Inferior parietal cortex (tissue), 1 donor: ENCODE data around the gene RBFOX2.
"Not testable (repeated sequence)": the region's sequence is repeated elsewhere in the genome, so short reads cannot be mapped to it uniquely, and the experiment has no call there.

Source experiments
- DNase-seq: peaks from one replicate; pipeline ENCODE4 v3.0.0-alpha.2; 2016; ENCODE audit errors: extremely low spot score

RBFOX2 gene

DNA sequence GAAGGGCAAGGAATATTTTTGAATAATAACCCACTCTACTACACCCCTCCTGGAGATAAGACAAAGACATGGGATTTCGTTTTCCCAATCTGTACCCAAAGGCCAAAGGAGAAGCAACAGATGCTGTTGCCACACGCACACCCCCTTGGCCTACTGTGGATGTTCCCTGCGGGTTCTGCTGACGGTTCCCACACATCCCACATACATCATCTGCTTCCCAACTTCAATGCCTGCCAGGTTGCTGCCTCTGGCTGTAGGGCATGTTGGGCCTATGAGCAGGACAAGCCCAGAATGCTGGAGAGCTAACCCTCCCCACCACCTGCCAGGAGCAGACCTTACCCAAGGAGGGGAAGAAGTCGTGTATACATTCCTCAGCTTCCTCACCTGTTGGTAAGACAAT lies 13.6 kb upstream of the RBFOX2 start:
- no peak for DNase-seq

DNA sequence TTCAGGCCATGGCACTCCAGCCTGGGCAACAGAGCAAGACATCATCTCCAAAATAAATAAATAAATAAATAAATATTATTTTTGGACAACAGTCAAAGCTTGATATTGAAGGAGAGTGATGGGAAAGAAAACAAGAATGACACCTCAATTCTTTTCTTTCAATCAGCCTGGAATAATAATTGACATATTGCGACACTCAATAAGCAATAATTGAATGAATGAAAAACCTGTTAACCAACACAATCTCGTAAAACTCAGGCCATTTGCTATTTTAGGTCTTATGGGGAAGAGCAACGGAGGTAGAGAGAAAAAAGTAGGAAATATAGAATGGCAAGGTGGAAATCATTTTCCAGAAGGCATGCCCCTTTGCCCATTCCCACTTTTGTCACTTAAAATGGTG lies 10.5 kb upstream of the RBFOX2 start:
- DNase-seq = no peak

DNA sequence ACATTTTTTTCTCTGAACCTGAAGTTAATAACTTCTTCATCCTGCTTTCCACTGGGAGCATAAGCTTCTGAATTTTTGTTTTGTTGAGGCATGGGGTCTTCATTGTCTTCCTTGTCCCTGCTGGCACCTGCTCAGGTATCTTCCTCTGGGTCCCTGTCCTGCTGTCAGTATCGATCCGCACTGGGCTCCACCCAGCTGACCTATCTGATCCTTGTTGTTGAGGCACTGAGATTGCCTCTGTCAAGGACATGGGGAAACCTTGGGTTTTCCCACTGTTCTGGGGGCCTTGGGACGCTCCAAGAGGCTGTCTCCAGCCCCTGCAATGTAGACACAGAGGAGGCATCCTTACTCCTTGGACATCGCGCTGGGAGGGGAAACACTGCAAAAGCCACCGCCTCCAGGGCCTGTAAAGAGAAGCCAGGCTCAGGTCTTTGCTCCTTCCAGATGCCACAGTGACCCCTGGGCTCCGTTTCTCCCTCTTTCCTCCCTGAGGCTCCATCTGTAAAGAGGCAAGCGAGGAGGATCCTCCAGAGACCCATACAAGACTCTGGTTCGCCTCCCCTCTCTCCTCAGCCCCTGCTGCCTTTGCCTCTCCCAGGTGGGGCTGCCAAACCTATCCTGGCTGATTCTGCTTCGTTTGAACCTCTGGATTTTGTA lies 8.6 kb upstream of the RBFOX2 start:
- no peak for DNase-seq

DNA sequence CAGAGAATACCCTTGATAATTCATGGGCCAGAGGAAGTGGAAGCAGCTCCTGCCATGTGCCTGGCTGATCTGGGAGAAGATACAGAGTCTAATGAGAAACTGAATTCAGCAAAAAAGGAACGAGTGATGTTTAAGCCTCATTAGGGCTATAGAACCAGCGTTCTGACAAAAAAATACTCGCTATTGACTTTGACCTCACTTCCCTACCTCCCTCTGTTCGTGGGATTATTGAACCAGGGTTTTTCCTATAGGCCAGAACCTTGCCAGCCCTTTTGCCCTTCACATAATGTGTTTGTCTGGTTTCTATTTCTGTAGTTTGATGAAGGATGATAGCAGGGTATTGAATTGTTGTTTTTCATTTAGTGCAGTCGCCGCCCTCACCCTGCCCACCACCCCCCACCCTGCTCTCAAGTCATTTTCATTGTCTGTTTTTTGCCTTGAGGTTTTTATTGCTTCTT lies 7.6 kb upstream of the RBFOX2 start:
- no peak for DNase-seq

DNA sequence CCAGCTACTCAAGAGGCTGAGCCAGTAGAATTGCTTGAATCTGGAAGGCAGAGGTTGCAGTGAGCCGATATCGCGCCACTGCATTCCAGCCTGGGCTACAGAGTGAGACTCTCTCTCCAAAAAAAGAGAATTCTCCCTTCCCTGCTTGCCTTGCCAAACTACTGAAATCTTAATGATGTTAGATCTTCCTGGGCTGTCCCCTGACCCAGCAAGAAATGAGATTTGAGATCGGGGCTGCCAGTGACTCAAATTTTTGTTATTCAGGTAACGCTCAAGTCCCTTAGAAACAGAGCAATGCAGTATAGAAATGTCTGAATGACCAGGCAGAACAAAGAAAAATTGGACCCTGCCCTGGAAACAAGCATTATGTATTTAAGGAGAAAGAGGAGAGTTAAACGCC lies 4.0 kb upstream of the RBFOX2 start:
- no peak for DNase-seq

DNA sequence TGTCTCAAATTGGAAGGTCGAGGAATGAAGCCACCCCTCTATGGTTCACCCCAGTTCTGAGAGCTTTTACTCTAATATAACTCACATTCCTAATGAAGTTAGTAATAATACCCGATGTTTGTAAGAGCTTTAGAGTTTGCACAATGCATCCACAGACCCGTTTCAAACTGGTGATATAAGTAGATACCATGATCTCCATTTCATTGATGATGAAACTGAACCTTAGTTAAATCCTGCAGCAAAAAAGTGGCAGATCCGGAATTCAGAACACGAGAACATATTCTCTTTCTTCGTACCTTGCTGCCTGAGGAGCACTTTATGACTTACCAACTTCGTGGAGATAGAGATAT lies 757 bp upstream of the RBFOX2 start:
- no peak for DNase-seq

DNA sequence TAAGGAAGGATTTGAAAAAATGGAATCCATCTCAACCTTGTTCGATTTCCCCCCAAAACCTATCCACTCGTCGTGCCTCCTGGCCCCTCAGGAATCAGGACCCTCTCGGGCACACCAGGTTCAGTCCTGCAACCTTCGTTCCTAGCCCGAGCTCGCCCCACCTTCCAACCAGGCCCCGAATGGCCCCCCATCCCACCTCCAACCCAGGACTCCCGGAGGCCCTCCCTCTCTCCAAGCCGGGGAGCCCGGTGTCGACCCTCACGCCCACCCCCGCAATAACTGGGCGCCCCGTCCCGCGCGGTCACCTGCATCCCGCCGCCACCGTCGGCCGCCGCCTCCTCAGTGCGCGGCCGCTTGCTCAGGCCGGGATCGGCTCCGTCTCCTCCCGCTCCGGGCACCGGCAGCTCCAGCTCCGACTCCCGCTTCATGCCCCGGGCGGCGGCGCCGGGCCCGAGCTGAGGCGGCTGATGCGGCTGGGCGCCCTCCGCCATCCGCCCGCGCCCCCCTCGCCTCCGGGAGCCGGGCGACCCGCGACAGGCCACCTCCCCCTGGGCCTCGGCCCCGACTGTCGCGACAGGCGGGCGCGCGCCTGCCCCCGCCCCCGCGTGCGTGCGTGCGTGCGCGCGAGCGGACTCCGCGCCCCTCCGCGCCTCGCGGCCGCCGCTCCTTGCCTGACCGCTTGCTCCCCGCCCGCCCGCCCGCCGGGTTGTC lies 534 bp downstream of the RBFOX2 start:
- DNase-seq = no peak

DNA sequence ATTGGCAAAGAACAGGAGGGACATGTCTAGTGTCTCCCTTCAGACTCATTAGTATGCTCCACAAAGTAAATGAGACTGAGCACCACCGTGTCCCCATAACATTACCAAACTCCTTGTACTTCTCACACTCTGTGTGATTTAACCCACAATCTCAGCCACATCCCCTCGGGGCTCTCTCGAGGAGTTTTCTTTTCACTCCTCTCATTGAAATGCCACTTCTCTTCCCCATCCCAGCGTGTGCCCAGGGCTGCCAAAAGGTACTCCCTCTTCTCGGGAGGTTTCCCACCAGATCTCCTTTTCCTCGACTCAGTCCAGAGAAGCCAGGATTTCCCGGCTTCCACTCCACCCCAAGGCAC lies 1.1 kb downstream of the RBFOX2 start:
- peak; percentile 24 for DNase-seq

DNA sequence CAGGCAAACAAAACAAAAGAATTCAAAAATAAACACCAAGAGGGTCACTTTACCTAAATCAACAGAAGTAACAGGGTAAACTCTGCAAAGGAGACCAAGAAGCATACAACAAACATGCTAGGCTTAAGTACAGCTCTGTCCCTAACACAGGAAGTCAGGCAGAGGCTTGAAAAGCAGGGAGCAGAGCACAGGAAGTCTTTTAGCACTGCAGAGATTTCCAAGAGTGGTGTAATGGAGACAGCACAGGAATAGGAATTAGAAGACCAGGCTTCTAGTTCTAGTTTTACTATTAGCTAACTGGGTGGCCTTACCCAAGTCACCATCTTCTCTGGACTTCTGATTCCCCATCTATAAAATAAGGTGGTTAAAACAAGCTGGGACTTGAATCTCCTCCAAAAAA lies 1.9 kb downstream of the RBFOX2 start:
- no peak for DNase-seq

DNA sequence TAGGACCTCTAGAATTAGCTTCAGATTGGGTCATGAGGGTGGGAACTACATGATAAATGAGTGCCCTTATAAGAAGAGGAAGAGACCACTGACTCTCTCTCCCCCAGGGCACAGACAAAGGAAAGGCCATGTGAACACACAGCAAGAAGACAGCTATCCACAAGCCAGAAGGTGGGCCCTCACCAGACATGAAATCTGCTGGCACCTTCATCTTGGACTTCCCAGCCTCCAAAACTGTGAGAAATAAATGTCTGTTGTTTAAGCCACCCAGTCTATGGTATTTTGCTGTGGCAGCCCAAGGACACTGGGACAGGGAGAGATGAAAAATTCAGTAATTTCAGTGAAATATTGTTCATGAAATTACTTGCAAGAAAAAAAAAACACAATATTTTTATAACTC lies 5.9 kb downstream of the RBFOX2 start:
- DNase-seq = no peak

DNA sequence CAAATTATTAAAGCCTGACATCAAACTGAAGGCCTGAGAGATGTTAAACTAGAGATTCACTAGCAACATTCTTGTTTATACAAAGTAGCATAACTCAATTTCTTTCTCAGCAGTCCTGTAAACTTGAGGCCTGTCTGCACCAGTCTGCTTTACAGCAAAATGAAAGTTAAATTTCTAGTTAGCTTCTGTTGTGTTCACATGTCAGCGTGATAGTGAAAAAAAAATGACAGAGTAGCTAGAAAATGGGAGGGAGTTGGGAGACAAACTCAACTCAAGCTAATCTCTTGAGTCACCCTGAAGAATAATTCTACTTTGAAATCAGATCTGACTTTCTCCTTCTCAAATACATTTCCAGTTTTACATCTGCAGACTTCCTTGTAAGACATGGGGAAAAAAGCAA lies 6.5 kb downstream of the RBFOX2 start:
- no peak for DNase-seq

DNA sequence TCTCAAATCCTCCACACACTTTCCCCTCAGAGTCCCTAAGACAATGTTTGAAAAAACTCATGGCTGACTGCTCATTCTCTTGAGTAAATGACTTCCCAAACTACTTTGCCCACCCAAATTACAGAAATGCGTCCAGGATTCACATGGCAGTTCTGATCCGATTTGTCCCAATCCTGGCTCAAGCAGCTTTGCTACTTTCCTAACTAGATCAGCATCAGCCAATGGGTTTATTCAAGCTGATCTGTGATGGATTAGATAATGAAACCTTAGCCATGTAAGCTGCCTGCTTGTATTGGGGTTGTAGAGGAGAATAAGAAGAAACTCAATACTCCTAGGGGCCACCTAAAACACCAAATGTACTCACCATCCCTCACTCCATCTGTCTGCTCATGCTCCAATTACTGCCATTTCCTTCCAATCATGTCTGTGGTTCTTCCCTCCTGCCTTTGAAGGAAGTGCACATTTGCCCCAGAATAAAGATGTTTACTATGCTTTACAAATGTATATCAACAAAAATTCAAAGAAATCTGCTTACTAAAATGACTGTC lies 6.9 kb downstream of the RBFOX2 start:
- no peak for DNase-seq

DNA sequence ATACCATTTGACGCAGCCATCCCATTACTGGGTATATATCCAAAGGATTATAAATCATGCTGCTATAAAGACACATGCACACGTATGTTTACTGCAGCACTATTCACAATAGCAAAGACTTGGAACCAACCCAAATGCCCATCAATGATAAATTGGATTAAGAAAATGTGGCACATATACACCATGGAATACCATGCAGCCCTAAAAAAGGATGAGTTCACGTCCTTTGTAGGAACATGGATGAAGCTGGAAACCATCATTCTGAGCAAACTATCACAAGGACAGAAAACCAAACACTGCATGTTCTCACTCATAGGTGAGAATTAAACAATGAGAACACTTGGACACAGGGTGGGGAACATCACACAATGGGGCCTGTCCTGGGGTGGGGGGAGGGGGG lies 7.8 kb downstream of the RBFOX2 start:
- DNase-seq = not testable (repeated sequence)

DNA sequence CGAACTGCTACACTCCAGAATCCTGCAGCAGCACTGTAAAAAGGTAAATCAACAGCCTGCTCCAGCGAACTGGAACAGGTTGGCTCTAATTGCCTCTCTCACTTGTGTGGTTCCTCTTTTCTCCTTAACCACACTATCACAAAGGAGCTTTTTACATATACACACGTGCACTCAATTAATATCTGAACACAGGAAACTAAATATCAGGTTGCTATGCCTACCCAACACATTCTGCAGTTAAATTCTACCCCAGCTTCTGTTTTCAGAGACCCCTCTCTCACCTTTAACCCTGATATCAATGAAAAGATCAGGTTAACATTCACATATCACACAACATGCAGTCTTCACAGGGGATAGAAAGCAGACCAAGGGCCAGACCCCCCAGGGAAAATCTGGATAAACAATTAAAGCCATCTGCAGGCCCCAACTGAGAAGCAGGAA lies 11.0 kb downstream of the RBFOX2 start:
- DNase-seq = no peak

DNA sequence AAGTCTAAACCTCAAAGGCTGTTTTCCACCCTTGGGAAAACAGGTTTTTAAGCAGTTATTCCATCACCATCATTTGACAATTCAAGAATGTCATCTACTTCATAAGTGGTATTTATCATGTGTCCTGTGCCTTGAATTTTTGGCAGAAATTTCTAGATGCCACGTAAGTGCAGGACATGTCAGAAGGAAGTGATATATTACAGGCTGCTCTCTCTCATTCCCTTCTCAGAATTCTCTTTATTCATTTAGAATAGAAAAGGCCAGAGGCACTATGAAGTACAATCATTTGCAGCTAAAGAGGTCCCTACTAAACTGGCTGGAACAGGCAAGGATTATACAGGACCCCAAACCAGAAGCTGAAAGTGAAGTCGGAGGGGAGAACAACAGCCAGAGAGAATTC lies 11.9 kb downstream of the RBFOX2 start:
- no peak for DNase-seq

DNA sequence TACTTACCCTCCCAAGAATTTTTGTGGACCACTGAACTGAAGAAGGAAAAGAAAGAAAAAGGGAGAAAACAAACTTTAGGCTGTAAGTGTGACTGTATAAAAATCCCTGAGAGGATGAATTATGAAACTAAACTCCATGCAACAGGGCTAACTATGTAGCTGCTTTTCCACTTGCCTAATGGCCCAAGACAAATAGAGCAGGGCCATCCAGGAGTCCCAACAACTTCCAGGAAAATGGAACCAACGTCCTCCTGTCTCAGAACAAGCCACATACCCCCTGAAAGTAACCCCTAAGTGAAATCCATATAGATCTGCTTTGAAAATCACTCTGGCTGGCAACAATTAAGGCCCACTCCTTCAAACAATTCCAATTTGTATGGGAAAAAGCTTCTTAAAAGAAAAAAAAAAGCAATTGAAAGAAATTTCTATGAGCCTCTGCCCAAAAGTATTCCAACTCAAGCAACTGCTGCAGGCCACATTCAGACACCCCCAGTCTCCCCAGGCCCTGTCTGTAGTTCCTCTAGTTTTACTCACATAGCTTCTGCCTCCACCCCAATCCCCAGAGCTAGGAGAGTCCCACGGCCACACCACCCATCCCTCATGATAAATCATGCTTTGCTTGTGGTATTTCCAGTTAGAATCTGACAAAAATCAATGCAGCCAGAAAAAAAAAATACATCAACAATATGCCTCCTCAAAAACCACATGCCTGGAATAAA lies 12.7 kb downstream of the RBFOX2 start:
- no peak for DNase-seq

DNA sequence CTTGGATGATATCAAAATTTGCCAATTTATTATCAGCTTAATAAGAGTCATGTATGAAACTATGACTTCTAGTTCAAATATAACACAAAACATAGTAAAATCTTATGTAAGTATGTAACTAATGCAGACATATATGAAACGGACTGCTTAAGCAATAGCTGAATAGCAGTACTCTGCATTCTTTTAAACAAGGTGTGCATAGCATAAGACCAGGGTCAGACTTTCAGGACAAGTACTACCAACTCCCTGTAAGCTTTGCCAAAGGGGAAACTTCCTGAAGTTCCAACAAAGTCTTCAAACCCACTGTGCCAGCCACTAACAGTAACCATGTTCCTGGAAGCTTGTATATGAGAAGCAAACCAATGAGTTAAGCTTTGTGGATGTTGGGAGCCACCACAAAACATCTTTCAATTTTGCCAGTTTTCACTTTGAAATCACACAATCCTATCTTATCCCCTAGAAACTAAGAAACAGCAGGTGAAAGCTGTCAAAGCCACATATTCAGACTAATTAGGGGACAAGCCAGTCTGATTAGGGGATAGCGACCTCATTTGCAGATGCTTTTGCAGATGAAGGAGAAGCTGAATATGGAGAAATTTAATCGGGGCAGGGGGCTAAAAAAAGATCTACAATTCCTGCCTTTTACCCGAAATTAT lies 13.3 kb downstream of the RBFOX2 start:
- no peak for DNase-seq

DNA sequence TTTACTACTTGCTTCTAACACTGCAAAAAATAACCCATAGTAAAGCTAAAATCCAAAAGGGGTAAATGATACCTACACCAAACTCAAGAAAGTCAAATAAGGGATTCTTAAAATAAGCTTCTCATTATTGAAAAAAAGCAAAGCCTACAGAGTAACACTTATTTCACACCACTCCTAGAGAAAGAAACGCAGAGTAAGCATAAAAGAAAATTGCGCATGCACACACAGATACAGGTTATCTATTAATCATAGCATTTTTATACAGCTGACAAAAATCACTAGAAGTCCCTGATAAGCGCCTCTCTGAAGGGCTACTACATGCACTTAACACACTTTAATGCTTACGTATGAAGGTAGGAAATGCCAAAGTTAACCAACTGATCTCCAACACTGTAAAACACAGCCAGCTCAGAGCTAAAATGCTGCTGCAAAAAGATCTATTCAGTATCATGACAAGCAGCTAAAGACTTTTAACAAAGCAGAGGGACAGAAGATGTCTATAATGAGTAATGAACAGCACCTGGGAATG lies 14.0 kb downstream of the RBFOX2 start:
- DNase-seq = no peak

DNA sequence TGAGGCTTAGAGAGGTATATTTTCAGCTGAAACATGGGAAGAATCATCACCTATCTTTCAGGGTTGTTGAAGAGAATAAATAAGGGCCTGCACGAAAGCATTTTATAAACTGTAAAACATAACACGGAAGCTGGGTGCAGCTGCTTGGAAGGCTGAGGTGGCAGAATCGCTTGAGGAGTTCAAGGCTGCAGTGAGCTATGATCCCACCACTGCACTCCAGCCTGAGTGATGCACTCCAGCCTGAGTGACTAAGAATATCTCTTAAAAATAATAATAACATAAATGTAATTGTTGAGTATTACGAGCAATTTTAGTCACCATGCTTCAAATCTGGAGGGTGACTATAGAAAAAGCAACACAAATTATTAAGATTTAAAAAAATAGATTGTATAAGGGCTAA lies 16.3 kb downstream of the RBFOX2 start:
- DNase-seq = no peak

DNA sequence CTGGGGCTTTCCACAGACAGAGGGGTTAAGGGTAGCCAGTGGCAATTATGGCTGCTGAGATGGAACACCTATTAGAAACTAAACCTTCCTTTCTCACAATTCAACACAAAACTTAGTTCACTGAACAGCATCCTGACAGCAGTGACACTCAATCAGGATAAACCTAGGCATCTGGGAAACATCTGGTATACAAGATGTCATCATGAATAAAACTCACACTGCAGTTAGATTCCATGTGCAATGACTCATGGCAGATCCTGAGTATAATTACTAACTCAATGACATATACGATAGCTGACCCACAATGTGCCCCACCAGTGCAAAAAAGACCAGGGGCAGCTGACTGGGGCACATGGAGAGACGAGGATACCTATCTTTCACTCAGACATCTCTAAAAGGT lies 17.7 kb downstream of the RBFOX2 start:
- DNase-seq = no peak

DNA sequence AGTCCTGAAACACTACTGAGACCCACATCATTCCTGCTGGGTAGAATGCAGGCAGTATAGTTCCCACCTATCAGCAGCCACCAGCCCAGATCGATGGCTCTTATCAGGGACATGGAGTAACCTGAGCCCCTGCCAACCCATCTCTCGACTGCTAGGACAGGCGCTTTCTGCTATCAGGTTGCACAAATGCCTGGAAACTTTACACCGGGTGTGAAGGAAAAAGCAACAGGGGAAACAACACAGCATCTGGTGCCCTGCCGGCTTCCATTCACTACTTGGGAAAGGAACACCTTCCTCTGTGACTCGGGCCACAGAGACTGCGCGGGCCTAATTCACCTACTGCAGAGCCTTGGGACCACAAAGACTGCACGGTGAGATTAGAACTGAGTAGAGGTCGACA lies 18.5 kb downstream of the RBFOX2 start:
- DNase-seq = no peak

DNA sequence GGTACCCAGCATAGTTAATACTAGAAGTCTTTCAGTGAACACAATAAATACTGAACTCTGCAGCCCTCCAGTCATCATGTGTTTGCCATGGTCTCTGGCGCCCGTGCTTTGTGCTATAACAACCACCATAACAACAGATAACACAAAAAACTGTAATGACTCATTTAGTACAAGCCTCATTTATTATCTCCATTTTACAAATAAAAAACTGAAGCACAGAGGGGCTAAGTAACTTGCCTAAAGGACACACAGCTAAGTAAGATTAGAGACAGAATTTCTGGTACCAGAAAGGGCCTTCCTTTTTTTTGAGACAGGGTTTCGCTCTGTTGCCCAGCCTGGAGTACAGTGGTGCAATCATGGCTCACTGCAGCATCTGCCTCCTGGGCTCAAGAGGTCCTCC lies 19.5 kb downstream of the RBFOX2 start:
- no peak for DNase-seq
